Measurements from ENCODE around the gene RPGRIP1L. TPM values are rescaled to one million over a fixed set of nuclear protein-coding genes. Genes with fewer than 3 reads are reported as not detected.

The RPGRIP1L gene
- total RNA-seq, 1 experiment from 2014 or later: 8.7 TPM

DNA sequence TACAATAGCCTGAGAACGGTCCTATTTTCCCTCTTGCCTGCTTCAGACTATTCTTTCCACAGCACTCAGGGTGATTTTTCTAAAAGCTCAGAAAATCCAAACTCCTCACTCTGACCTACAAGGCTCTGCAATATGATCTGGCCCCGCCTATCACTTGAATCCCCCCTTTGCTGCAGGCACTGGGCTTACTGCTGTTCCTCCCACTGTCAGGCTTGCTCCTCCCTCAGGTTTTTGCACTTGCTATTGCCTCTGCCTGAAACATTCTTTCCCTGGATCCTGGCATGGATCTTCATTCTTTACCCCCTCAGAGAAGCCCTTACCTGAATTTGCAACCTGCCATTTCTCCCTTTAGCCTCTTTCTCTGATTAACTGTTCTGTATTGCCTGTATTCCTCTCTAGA lies 52.3 kb downstream of the RPGRIP1L start:
- DNase-seq (ENCODE audit: low spot score): no peak

DNA sequence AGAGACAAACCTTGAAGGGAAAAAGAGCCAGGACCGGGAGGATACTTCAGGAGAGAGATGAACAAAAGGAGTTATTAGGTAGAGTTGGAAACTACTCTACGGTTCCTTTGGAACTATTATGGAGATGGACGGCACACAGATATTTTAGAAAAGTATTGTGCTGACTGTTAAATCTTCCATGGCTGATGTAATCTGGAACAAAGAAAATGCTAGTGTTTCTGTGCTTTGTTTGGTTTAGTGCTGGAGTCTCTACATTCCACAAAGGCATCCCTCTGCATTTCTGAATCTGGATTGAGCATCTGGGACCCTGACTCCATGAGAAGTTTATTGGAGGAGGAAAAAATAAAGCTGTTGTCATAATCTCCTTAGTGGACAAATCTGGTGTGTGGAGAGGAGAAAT lies 57.2 kb downstream of the RPGRIP1L start:
- DNase-seq (ENCODE audit: low spot score): no peak

- no peak for DNase-seq (ENCODE audit: low spot score)
Measured at GRCh38 chr16:53643474-53643873, 60.2 kb downstream of the RPGRIP1L start.

DNA sequence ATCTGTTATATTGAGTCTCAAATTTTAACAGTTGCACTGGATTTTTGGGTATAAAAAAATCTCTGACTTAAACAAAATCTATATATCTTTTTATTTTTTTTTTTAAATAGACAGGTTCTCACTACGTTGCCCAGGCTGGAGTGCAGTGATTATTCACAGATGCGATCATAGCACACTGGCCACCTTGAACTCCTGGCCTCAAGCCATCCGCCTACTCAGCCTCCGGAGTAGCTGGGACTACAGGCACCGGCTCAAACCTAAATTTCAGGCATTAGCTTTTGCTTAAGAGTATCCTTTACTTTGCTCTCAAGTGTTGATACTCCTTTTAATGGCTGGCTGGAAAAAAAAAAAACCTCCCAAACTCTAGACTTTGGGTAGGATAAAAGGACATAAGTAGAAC lies 61.6 kb downstream of the RPGRIP1L start:
- DNase-seq (ENCODE audit: low spot score): no peak

GRCh38 chr16:53636978-53637377 lies 66.7 kb downstream of the RPGRIP1L start:
- no peak for DNase-seq (ENCODE audit: low spot score)

DNA sequence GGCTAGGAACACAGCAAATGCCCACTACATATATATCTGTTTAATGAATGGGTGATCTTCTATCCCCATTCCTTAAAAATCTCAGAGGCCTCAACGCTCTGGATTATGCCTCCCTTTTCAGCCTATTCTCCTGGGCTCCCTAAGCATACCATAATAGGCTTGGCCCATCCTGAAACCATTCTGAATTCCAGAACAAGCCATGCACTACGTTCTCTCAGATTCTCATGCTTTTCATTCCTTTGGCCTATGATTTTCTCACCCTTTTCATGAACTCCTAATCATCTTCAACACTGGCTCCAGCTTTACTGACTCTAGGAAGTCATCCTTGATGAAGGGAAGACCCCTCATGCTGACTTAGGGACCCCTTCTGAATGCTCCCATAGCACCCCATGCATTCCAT lies 71.1 kb downstream of the RPGRIP1L start:
- no peak for DNase-seq (ENCODE audit: low spot score)

DNA sequence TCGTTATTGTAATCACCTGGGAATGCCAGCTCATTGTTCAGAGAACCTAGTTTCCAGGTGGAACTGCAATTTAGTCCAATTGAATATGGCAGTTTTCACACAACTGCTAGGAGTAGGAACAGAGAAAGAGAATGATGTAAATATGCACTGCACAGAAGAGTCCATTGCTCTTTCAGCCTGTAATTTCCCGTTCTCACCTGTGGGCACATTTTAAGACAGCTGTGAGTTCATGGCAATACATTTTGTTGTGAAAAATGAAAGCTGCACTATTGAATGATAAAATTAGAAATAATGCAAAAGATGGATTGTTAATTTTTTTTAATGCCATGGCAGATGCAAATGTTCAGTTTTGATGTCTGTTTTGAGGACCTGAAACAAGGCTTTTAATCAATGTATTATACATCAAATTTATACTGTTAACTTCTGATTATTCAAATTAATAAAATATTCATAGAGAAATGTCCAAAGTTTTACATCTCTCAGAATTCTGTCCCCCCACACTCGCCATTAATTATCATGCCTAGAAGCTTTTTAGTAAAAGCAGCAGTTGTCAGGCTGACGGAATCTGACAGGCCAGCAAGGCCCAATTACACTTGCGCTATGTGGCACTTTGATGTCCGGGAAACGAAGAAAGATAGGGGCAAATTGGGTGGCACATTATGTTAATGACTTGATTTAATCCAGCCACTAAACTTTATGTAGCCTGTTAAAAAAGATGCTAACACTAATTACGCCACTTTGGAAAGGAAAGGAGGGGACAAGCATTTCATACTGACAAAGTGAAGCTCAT lies 72.2 kb downstream of the RPGRIP1L start:
- no peak for DNase-seq (ENCODE audit: low spot score)

DNA sequence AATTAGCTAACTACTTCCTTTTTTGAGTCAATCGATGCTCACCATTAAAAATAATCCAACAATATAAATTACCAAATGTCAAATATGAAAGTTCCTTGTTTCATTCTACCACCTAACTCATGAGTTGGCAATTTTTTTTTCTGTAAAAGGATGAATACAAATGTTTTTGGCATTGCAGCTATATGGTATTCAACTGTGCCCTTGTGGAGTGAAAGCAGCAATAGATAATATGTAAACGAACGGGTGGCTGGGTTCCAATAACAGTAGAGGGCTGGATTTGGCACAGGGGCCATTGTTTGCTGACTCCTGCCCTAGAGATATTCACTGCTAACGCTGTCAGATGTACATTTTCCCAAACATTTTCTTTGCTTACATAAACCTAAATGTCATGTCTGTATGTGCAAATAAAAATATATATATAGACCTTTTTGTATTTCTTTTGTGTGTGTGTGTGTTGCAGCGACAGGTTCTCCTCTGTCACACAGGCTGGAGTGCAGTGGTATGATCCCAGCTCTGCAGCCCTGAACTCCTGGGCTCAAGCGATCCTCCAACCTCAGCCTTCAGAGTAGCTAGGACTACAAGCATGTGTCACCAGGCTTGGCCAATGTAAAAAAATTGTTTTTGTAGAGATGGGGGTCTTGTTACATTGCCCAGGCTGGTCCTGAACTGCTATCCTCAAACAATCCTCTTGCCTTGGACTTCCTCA lies 73.9 kb downstream of the RPGRIP1L start:
- DNase-seq (ENCODE audit: low spot score): no peak

DNA sequence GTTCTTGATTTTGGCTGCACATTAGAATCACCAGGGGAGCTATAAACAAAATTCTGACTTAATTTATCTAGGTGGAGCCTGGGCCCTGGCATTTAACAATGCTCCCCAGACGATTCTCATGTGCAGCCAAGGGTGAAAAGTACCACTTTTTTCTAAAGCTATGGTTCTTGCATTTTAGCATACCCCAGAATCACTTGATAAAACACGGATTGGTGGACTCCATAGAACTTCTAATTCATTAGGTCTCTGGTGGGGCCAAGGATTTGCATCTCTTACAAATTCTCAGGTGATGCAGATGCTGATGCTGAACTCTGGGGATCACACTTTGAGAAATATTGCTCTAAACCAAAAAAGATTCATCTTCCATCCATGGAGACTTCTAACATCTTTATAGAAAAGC lies 74.5 kb downstream of the RPGRIP1L start:
- no peak for DNase-seq (ENCODE audit: low spot score)

GRCh38 chr16:53626811-53627210 lies 76.8 kb downstream of the RPGRIP1L start:
- no peak for DNase-seq (ENCODE audit: low spot score)

- DNase-seq (ENCODE audit: low spot score): no peak
Measured at GRCh38 chr16:53626161-53626560, 77.5 kb downstream of the RPGRIP1L start.

DNA sequence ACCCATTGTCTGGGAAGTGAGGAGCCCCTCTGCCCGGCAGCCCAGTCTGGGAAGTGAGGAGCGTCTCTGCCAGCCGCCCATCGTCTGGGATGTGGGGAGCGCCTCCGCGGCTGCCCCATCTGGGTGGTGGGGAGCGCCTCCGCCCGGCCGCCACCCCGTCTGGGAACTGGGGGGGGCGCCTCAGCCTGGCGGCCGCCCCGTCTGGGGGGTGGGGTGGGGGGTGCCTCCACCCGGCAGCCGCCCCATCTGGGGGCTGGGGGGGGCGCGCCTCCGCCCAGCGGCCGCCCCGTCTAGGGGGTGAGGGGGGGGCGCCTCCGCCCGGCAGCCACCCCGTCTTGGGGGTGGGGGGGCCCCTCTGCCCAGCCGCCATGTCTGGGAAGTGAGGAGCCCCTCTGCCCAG lies 78.4 kb downstream of the RPGRIP1L start:
- DNase-seq (ENCODE audit: low spot score): no peak

DNA sequence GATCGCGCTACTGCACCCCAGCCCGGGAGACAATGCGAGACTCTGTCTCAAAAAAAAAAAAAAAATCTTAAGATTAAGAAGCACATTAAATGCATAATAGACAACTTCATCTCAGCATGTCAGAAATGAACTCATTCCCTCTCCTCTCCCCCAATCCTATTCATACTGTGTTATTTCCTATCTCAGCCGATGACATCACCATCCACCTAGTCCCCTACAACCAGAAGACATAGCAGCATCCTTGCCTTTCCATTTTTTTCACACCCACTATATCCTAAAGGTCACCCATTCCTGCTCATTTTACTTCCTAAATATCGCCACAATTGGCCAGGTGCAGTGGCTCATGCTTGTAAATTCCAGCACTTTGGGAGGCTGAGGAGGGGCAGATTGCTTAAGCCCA lies 81.3 kb downstream of the RPGRIP1L start:
- DNase-seq (ENCODE audit: low spot score): no peak

DNA sequence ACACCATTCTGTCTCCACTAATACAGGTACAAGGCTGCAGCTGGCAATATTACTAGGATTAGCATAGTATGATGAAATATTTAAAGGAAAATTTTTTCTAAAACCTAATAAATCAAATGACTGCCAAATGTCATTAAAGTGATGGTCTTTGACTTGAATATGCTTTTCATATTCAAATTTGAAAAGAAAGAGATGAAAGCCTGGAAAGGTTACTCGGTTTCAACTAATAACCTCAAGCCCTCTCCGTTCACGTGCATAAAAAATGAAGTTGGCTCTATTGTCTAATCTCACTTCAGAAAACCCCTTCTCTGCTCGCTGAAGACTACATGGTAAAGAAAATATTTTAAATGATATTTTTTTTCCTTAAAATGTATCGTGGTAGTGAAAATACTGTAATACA lies 83.2 kb downstream of the RPGRIP1L start:
- no peak for DNase-seq (ENCODE audit: low spot score)

GRCh38 chr16:53619235-53619634 lies 84.4 kb downstream of the RPGRIP1L start:
- DNase-seq (ENCODE audit: low spot score): no peak

- DNase-seq (ENCODE audit: low spot score): no peak
Measured at GRCh38 chr16:53614346-53614745, 89.3 kb downstream of the RPGRIP1L start.

DNA sequence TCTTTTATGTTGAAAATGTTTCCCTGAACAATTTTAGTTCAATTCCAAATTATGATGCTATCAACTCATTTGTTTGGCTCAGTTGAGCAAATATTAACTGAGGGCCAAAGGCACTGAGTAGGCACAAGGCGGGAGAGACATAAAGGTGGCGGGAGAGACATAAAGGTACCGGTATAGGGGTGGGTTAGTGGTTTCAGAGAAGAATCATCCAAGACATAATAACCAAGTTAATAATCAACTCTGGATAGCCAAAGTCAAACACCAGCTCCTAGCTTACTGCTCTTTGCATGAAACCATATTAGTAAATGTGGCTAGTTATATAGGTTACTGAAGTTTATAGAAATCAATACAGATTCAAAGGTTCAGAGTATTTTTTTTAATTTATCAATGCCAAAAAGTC lies 91.7 kb downstream of the RPGRIP1L start:
- DNase-seq (ENCODE audit: low spot score): no peak

- no peak for DNase-seq (ENCODE audit: low spot score)
Measured at GRCh38 chr16:53611179-53611696, 92.4 kb downstream of the RPGRIP1L start.

DNA sequence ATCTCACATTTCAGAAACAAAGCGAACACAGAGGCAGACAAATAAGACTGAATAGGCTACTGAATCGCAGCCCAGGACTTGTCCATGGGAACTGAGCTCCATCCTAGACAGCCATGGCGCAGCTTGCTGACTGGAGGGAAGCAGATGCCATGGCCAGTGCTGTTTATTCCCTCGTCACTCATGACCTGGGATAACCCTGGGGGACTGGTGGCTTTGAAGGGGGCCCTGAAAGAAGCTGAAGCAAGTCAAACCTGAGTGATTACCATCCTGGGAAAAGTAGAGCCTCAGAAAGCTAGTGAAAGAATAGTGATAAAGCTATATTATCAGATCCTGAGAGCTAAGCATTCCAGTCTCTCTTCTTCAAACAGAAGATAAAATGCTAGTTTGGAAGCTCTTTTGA lies 94.1 kb downstream of the RPGRIP1L start:
- no peak for DNase-seq (ENCODE audit: low spot score)

DNA sequence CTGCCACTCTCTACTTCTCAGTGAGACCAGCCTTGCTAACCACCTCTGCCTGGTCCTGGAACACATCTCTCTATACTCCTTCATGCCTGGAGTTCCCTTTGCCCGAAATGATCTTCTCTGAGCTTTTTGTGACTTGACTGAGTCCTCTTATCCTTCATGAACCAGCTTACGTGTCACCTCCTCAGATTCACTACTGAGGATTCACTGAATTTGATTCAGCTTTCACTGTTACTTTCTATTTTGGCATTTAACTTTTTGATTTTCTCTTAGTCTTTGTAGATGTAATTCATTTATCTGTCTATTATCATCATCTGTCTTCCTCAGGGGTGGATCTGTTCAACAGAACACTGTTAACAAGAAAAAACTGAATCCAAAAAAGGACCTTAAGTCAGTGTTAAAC lies 95.6 kb downstream of the RPGRIP1L start:
- no peak for DNase-seq (ENCODE audit: low spot score)

- DNase-seq (ENCODE audit: low spot score): no peak
Measured at GRCh38 chr16:53605831-53606400, 97.7 kb downstream of the RPGRIP1L start.

DNA sequence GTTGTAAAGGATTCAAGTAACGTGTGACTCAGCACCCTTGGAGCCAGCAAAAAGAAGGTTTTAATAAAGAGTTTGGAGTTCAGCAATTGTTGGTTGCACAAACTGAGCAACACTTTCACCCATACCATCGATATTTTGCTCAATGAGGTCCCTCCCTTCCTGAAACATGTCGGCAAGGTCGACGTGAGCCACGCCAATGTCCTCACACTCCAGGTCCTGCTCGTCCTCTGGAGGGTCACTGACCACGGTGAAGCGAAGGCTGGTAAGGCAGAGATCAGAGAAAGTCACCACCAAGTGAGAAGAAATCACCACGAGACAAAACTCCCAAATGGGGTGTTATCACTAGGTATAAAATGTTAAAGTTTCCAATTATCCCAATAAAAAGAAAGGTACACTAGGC lies 98.3 kb downstream of the RPGRIP1L start:
- no peak for DNase-seq (ENCODE audit: low spot score)

GRCh38 chr16:53601961-53602360 lies 101.7 kb downstream of the RPGRIP1L start:
- no peak for DNase-seq (ENCODE audit: low spot score)
